Upper lobe of left lung (tissue), 6 donors: ENCODE results near the gene DYNC2H1. TPM values are rescaled to one million over a fixed set of nuclear protein-coding genes. Genes with fewer than 3 reads are reported as not detected.

ENCODE experiments used
- ATAC-seq, 2 donors: fragments of 200-7000 bp; cut with Tn5 transposase; one replicate each; pipeline ENCODE4 v1.9.1; 2022; ENCODE audit warnings: mild to moderate bottlenecking in 2 of 2, moderate library complexity in 2 of 2; ENCODE audit not compliant: low FRiP score in 2 of 2
- DNase-seq, 2 donors: peaks; one replicate each; pipeline ENCODE4 v3.0.0-alpha.2; 2019 to 2020
- H3K27ac ChIP-seq, 4 donors: fragments of 200-600 bp; sonication (generic); one replicate each; pipeline ENCODE4 v1.5.1; 2016 to 2019
- H3K27me3 ChIP-seq, 4 donors: fragments of 200-600 bp; sonication (generic); one replicate each; pipeline ENCODE4 v1.5.1; 2017 to 2019
- H3K36me3 ChIP-seq, 4 donors: fragments of 200-600 bp; sonication (generic); one replicate each; pipeline ENCODE4 v1.5.1; 2016 to 2019
- H3K4me1 ChIP-seq, 4 donors: fragments of 200-600 bp; sonication (generic); one replicate each; pipeline ENCODE4 v1.5.1; 2018 to 2019
- H3K4me3 ChIP-seq, 4 donors: fragments of 200-600 bp; sonication (generic); one replicate each; pipeline ENCODE4 v1.5.1; 2017 to 2019; ENCODE audit warnings: mild to moderate bottlenecking in 2 of 4, moderate library complexity in 1 of 4
- H3K9me3 ChIP-seq, 4 donors: fragments of 200-600 bp; sonication (generic); one replicate each; pipeline ENCODE4 v1.5.1; 2018 to 2019
- EP300 ChIP-seq, 4 donors: sonication (generic); formaldehyde crosslinking; IDR thresholded peaks; one replicate each; pipeline ENCODE4 v1.5.1; 2017; ENCODE audit warnings: antibody characterized with exemption in 4 of 4, control low read depth in 2 of 4
- POLR2A ChIP-seq, 4 donors: fragments of 450-650 bp; IDR thresholded peaks; one replicate each; pipeline ENCODE4 v1.5.1; 2016 to 2017; ENCODE audit warnings: antibody characterized with exemption in 4 of 4, mild to moderate bottlenecking in 2 of 4
- POLR2AphosphoS5 ChIP-seq, 2 donors: sonication (generic); formaldehyde crosslinking; IDR thresholded peaks; one replicate each; pipeline ENCODE4 v1.5.1; 2017; ENCODE audit warnings: antibody characterized with exemption in 2 of 2
- WGBS, 2 donors: methylation state at CpG; one replicate each; pipeline ENCODE4 v1.1.5; 2017 to 2018; 5-methylcytosine and 5-hydroxymethylcytosine counted together
- total RNA-seq, 6 donors: library from RNA; depleted of rRNA in 4 of 6; stranded (reverse); fragments of >200 nt in 4 of 6; gene quantifications; one replicate each; pipeline versions ENCODE4 v1.1.0 to v1.2.1, GENCODE V29; 2016 to 2021
- TF ChIP-seq, protein P1 (sequence below), 6 experiments: fragments of 450-650 bp in 4 of 6; fragments of 200-600 bp in 2 of 6; sonication (generic) in 2 of 6; IDR thresholded peaks; one replicate each; pipeline ENCODE4 v1.5.1; 2016 to 2019; ENCODE audit warnings: antibody characterized with exemption in 6 of 6
- donor health status: DM: no; HTN: no; CAD: no; lungs with moderate emphysema.
- donor health status: DM: no; HTN: yes; CAD: no; lungs with severe emphysema.

Gene DYNC2H1
- total RNA-seq, 6 donors from 2014 or later = 11.1 to 62.4 (median 23.2) TPM

DNA sequence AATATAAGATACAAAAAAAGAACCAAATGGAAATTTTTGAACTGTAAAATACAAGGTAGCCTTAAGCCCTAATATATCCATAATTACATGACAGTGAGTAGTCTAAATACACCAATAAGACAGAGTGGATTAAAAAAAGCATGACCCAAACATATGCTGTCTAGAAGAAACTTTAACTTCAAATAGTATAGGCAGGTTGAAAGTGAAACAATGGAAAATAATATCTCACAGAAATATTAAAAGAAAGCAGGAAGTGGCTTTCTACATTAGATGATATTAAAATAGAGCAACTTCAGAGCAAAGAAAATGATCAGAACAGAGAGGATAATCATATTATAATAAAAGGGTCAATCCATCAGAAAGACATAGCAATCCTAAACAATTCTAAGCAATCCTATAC is 39.1 kb upstream of the DYNC2H1 start:
- ATAC-seq (no peak), DNase-seq (no peak)
- Histone ChIP-seq H3K27me3 (no peaks in the 10 kb centered on the region), H3K4me1 (peaks cover 0 to 16% (median 3%) of the 10 kb centered on the region in 4 donors), H3K27ac (no peak overlapping the region), H3K9me3 (no peaks in the 10 kb centered on the region), H3K36me3 (peaks cover 0 to 28% (median 6%) of the 10 kb centered on the region in 4 donors), H3K4me3 (no peak overlapping the region)
- no peak for TF ChIP-seq POLR2AphosphoS5 (IDR thresholded peaks at IDR 0.05)
- TF ChIP-seq EP300 (IDR thresholded peaks at IDR 0.05) = no peak
- TF ChIP-seq, protein P1, sequence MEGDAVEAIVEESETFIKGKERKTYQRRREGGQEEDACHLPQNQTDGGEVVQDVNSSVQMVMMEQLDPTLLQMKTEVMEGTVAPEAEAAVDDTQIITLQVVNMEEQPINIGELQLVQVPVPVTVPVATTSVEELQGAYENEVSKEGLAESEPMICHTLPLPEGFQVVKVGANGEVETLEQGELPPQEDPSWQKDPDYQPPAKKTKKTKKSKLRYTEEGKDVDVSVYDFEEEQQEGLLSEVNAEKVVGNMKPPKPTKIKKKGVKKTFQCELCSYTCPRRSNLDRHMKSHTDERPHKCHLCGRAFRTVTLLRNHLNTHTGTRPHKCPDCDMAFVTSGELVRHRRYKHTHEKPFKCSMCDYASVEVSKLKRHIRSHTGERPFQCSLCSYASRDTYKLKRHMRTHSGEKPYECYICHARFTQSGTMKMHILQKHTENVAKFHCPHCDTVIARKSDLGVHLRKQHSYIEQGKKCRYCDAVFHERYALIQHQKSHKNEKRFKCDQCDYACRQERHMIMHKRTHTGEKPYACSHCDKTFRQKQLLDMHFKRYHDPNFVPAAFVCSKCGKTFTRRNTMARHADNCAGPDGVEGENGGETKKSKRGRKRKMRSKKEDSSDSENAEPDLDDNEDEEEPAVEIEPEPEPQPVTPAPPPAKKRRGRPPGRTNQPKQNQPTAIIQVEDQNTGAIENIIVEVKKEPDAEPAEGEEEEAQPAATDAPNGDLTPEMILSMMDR (IDR thresholded peaks at IDR 0.05) = no peak
- no peak for TF ChIP-seq POLR2A (IDR thresholded peaks at IDR 0.05)

DNA sequence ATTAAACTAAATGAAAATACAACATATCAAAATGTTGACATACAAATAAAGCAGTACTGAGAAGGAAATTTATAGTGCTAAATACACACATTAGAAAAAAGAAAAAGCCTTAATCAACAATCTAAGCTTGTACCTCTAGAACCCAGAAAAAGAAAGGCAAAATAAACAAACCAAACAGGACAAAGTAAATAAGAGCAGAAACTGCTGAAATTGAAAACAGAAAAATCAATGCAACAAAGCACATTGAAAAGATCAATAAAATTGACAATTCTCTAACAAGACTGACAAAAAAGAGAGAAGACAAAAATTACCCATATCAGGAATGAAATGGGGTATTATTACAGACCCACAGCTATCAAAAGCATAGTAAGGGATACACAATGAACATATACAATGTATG is 38.2 kb upstream of the DYNC2H1 start:
- no peaks in the 10 kb centered on the region for H3K9me3 ChIP-seq
- no peak for DNase-seq
- TF ChIP-seq, protein P1 (IDR thresholded peaks at IDR 0.05) = no peak
- TF ChIP-seq POLR2AphosphoS5 (IDR thresholded peaks at IDR 0.05) (no peak), POLR2A (IDR thresholded peaks at IDR 0.05) (no peak), EP300 (IDR thresholded peaks at IDR 0.05) (no peak)
- H3K4me1 ChIP-seq = peaks cover 0 to 16% (median 3%) of the 10 kb centered on the region in 4 donors
- no peaks in the 10 kb centered on the region for H3K27me3 ChIP-seq
- no peak overlapping the region for H3K4me3 ChIP-seq
- ATAC-seq = no peak
- no peak overlapping the region for H3K27ac ChIP-seq
- H3K36me3 ChIP-seq = peaks cover 0 to 28% (median 4%) of the 10 kb centered on the region in 4 donors

DNA sequence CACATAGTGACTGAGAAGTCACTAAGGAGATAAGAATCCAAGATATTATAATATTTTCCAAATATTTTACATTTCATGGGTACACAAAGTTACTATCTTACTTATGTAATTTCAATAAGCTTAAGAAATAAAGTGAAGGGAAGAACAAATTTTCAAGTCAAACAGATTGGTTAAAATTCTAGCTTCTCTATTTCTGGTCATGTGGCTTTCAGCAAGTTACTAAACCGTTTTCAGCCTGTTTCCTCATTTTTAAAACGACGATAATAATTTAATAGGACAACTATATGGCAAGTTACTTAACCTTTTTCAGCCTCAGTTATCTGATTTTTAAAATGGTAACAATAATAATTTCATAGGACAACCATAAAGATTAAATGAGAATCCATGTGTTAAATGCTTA is 32.9 kb upstream of the DYNC2H1 start:
- TF ChIP-seq POLR2A (IDR thresholded peaks at IDR 0.05) = no peak
- TF ChIP-seq POLR2AphosphoS5 (IDR thresholded peaks at IDR 0.05) = no peak
- no peak for TF ChIP-seq EP300 (IDR thresholded peaks at IDR 0.05)
- TF ChIP-seq, protein P1 (IDR thresholded peaks at IDR 0.05) = no peak
- no peaks in the 10 kb centered on the region for H3K27me3 ChIP-seq
- peaks cover 4 to 67% (median 21%) of the 10 kb centered on the region in 4 donors for H3K36me3 ChIP-seq
- H3K9me3 ChIP-seq = no peaks in the 10 kb centered on the region
- no peak for DNase-seq
- ATAC-seq = no peak
- H3K27ac ChIP-seq = no peak overlapping the region
- 64 to 84% methylated on average over 3 of the region's 3 CpGs for WGBS, 2 donors
- no peak overlapping the region for H3K4me3 ChIP-seq
- H3K4me1 ChIP-seq = no peaks in the 10 kb centered on the region

DNA sequence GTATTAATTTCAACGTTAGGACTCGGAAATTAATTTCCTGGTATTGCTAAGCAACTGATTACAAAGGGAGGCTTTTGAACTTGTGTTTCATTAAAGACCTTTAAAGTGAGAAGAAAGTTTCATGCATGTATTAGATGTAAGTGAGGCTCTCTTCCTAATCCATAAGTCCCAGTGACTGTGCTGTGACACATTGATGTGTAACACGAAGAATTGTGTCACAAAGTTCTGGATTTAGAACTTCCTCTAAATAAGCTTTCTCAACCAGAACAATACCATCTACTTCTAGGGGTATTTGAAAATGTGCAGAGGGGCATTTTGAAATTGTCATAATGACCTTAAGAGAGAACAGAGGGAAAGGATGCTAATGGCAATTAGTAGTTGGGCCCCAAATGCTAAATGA is 31.7 kb upstream of the DYNC2H1 start:
- DNase-seq = no peak
- ATAC-seq = peak in 1 of 2 donors; percentile 31
- Histone ChIP-seq H3K4me1 (no peaks in the 10 kb centered on the region), H3K9me3 (no peaks in the 10 kb centered on the region), H3K27me3 (no peaks in the 10 kb centered on the region), H3K36me3 (peaks cover 4 to 77% (median 21%) of the 10 kb centered on the region in 4 donors), H3K27ac (no peak overlapping the region), H3K4me3 (no peak overlapping the region)
- no peak for TF ChIP-seq POLR2A (IDR thresholded peaks at IDR 0.05)
- TF ChIP-seq POLR2AphosphoS5 (IDR thresholded peaks at IDR 0.05) = no peak
- TF ChIP-seq, protein P1 (IDR thresholded peaks at IDR 0.05) = no peak
- TF ChIP-seq EP300 (IDR thresholded peaks at IDR 0.05) = no peak
- 89 to 91% methylated on average over 3 of the region's 3 CpGs for WGBS, 2 donors

DNA sequence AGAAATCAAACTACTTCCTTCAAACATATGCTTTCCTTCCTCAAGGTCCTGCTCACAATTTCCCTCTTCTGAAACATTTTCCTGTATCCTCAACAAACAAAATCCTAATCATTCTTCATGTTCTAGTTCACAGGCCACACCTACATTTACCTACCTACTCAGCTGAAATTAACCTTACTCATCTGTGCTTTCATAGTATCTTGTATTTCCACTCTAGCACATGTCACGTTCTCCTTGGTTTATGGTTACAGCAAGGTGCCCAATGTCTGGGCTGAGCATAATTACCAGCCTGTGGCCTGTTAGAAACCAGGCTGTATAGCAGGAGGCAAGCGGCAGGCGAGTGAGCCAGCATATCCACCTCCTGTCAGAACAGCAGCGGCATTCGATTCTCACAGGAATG is 30.5 kb upstream of the DYNC2H1 start:
- Histone ChIP-seq H3K36me3 (peaks cover 4 to 82% (median 21%) of the 10 kb centered on the region in 4 donors), H3K4me1 (no peaks in the 10 kb centered on the region), H3K9me3 (no peaks in the 10 kb centered on the region), H3K27ac (no peak overlapping the region), H3K4me3 (no peak overlapping the region), H3K27me3 (no peaks in the 10 kb centered on the region)
- DNase-seq = no peak
- no peak for ATAC-seq
- 93 to 95% methylated on average over 5 of the region's 5 CpGs for WGBS, 2 donors
- TF ChIP-seq POLR2A (IDR thresholded peaks at IDR 0.05) (no peak), POLR2AphosphoS5 (IDR thresholded peaks at IDR 0.05) (no peak), EP300 (IDR thresholded peaks at IDR 0.05) (no peak)
- TF ChIP-seq, protein P1 (IDR thresholded peaks at IDR 0.05) = no peak
